HG03469 (cell line): ENCODE data around the gene KRTAP10-1.

Experiments used
- ATAC-seq: cut with Tn5 transposase; IDR thresholded peaks from one replicate; pipeline ENCODE4 v1.9.1; 2021; ENCODE audit warnings: mild to moderate bottlenecking, moderate library complexity, moderate number of reproducible peaks; ENCODE audit not compliant: unreplicated experiment

Gene KRTAP10-1

GRCh38 chr21:44549525-44550211, 9.7 kb upstream of the KRTAP10-1 start:
- ATAC-seq = no peak

GRCh38 chr21:44548922-44549321, 8.9 kb upstream of the KRTAP10-1 start:
- no peak for ATAC-seq

GRCh38 chr21:44548381-44548780, 8.4 kb upstream of the KRTAP10-1 start:
- no peak for ATAC-seq

- ATAC-seq = no peak
These were observed 7.8 kb upstream of the KRTAP10-1 start for GRCh38 chr21:44547656-44548331.

- no peak for ATAC-seq
These were observed 4.6 kb upstream of the KRTAP10-1 start for GRCh38 chr21:44544566-44544965.

GRCh38 chr21:44542716-44543115, 2.7 kb upstream of the KRTAP10-1 start:
- no peak for ATAC-seq

GRCh38 chr21:44540741-44541288, 820 bp upstream of the KRTAP10-1 start:
- ATAC-seq = no peak

- ATAC-seq = no peak
These were observed 949 bp downstream of the KRTAP10-1 start for GRCh38 chr21:44539046-44539445.

GRCh38 chr21:44537930-44538911, 1.8 kb downstream of the KRTAP10-1 start:
- no peak for ATAC-seq

GRCh38 chr21:44535963-44536362, 4.0 kb downstream of the KRTAP10-1 start:
- no peak for ATAC-seq

GRCh38 chr21:44534688-44535087, 5.3 kb downstream of the KRTAP10-1 start:
- ATAC-seq = no peak

- no peak for ATAC-seq
These were observed 5.9 kb downstream of the KRTAP10-1 start for GRCh38 chr21:44533891-44534627.

- ATAC-seq = no peak
These were observed 6.7 kb downstream of the KRTAP10-1 start for GRCh38 chr21:44533121-44533890.

GRCh38 chr21:44532712-44533111, 7.3 kb downstream of the KRTAP10-1 start:
- no peak for ATAC-seq

- ATAC-seq = no peak
These were observed 8.1 kb downstream of the KRTAP10-1 start for GRCh38 chr21:44531606-44532564.

GRCh38 chr21:44530903-44531605, 8.9 kb downstream of the KRTAP10-1 start:
- ATAC-seq = no peak

- no peak for ATAC-seq
These were observed 9.6 kb downstream of the KRTAP10-1 start for GRCh38 chr21:44530221-44530902.
